DMS153 treated with DMSO at 0.1 percent for 48 hours (cell line): ENCODE measurements around the gene CAPN10.
A peak's percentile ranks its signal among the peaks of the same experiment; 100 is the strongest.

Experiments
- DNase-seq: peaks from one replicate; lab custom pipeline; 2025; ENCODE audit not compliant: unreplicated experiment; lab: John Stamatoyannopoulos, UW

The CAPN10 gene

DNA sequence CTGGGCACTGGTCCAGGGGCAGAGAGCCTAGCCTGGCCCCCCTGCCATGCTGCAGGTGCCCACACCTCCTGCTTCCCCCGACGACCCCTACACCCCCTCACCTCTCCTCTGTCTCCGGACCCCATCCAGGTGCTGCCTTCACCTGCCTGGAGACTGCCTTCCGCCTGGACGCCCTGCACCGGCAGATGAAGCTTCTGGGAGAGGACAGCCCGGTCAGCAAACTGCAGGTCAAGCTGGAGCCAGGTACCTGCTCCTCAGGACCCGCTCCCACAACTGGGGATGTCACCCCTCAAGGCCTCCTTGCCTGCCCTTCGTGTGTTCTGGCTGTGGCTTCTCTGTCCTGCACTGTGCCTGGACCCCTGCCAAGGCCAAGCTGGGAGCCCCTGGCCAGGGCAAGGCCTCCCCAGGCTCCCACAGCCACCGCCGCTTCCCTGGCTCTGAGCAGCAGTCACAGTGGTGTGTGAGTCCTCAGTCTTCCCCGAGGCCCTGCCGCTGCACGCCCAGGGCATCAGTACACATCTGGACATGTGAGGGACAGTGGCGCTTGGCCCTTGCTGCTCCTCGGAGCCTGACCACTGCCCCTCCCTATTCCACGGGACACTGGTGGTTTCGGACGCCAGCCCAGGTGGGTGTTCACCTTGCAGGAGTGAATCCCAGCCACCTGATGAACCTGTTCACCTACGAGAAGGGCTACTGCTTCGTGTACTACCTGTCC, 12.0 kb upstream of the CAPN10 start:
- DNase-seq, result no peak

DNA sequence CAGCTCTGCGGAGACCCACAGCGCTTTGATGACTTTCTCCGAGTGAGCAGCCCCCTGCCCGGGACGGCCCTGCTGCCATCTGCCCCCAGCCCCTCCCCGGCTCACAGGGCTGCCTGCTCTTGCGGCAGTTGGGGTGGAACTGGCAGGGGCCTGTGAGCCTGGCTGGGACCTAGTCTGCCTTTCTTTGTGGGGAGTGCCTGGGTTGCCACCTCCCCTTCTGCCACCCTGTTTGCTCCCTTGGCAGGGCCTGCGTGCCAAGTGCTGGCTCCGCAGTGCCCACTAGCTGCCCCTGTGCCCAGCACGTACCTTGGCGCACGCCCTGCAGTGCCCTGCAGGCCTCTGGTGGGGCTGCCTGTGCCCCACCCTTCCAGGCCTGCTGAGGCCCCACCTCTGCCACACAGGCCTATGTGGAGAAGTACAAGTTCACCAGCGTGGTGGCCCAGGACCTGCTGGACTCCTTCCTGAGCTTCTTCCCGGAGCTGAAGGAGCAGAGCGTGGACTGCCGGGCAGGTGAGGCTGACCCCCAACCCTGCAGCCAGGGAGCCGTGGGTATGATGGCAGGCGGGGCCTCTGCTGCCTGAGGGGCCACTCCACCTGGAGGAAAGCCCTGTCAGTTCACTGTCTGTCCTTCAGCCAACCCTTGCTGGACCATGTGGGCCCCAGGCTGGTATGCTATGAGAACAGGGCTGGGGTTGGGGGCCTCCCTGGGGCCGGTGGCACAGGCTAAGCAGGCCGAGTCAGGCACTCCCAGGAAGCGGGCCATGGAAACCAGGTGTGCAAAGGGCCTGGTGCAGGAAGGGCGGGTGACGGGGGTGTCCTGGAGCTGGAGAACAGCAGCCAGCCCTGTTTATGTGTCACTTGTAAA, 11.2 kb upstream of the CAPN10 start:
- DNase-seq, result no peak

- DNase-seq, result no peak
Observed at GRCh38 chr2:240576036-240576435, 10.5 kb upstream of the CAPN10 start.

GRCh38 chr2:240576436-240577205, 9.9 kb upstream of the CAPN10 start:
- no peak for DNase-seq

DNA sequence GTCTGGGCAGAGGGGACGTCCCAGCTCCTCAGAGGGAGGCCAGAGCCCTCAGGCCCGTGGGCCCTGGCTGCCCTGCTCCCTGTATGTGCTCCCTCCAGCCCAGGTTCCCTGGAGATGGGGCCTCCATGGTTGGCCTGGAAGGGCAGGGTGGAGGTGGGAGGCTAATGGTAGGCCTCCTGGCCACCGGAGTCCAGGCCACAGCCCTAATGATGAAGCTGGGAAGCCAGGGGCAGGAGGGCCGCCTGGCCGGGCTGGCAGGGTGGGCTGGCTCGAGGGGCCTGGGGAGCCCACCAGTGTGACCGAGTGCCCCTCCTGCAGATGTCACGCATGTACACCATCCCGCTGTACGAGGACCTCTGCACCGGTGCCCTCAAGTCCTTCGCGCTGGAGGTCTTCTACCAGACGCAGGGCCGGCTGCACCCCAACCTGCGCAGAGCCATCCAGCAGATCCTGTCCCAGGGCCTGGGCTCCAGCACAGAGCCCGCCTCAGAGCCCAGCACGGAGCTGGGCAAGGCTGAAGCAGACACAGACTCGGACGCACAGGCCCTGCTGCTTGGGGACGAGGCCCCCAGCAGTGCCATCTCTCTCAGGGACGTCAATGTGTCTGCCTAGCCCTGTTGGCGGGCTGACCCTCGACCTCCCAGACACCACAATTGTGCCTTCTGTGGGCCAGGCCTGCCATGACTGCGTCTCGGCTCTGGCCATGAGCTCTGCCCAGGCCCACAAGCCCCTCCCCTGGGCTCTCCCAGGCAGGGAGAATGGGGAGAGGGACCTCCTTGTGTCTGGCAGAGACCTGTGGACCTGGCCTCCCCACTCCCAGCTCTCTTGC, 9.0 kb upstream of the CAPN10 start:
- no peak for DNase-seq

DNA sequence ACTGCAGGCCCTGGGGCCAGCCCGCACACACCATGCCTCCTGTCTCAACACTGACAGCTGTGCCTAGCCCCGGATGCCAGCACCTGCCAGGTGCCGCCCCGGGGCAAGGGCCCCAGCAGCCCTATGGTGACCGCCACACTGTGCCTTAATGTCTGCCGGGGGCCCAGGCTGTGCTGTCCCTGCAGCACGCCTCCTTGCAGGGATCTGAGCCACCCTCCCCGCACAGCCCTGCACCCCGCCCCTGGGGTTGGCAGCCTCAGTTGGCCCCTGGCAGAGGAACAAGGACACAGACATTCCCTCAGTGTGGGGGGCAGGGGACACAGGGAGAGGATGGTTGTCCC, 8.5 kb upstream of the CAPN10 start:
- DNase-seq, result no peak

DNA sequence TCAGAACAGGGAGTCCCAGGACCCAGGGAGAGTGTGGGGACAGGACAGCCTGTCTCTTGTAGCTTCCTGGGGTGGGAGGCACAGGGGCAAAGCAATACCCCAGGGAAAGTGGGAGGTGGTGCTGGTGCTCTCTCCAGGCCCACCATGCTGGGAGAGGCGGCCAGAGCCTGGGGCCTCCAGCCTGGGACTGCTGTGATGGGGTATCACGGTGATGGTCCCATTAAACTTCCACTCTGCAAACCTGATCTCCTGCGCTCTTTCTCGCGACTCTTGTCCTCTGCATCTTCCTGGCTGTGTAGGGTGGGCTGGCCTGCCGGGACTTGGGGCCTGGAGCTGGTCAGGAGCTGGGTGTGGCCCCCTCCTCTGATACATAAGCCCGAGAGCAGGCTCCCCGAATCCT, 8.0 kb upstream of the CAPN10 start:
- DNase-seq, result no peak

DNA sequence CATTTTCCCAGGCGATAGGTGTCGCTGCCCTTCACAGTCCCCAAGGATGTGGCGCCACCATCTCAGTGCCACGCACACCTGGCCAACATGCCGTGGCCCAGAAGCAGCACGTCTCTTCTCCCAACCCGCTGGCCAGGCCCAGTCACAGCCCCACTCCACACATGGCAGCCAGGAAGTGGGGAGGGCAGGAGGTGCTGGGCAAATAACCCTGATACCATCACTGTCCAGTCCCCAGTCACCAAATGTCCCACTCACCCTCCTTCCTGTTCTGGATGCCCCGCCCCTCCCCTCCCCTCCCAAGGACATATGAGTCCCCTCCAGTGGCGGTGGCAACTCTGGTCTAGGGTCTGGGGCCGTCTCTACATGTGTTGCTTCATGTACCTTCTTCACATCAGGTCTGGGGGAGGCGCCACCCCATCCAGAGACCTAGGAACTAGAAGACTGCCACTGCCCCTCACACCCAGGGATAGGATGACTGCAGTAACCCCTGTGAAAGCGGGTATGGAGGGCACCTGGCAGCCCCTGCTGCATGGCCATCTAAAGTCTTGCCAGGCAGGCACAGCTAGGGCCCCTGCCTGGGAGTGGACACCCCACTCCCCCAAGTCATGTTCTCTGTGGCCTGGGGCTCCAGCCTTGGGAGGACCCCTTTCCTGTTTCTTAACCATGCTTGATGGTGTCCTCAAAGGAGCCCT, 7.3 kb upstream of the CAPN10 start:
- DNase-seq, result no peak

DNA sequence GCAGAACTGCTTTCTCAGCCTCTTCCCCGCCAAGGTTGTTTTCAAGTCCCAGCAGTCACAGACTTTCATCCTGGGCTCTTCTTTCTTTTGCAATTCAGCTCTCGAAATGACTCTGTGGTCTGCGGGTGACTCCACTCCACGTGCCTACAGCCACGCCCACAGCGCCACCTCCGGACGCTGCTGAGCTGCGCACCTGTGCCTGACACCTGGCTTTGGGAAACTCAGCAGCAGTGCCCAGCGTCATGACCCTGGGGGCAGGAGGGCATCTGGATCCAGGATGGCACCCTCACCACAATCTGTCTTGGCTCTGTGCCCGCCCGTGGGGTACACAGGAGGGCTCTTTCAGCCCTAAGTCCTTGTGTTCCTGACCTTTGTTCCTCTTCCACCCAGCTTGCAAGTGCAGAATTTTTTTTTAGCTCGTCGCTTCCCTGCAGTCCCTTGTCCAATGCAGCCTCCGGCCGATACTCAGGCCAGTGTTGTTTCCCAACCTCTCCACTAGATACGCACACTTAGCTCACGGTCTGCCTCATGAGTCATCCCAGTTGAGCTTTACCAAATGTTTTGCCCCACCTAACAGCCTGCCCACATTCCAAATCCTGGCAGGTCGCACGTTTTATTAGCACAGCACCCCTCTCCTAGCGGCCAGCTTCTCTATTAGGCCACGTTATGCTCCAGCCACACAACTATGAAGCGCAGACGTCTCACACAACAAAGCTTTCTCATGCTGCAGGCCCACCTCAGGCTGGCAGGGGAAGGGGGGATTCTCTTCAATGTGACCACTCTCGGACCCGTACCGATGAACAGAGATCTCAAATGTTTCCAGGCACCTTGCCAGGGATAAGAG, 6.5 kb upstream of the CAPN10 start:
- peak; percentile 4 for DNase-seq

DNA sequence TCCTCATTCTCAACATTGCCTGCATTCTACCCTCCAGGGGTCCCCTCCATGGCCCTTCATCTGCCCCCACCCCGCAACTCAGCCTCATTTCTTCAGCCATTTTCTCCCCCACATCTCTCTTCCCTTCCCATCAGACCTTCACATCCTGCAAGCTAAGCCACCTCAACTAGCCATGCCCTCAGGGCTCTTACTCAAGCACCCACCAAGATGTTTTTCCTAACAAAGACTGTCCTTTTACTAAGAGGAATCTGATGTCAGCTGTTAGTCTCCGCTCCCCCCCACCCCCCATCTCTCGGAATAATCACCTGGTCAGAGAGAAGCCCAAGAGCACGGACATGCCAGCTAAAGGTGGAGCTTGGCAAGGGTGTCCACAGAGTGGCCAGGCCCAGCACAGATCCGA, 4.7 kb upstream of the CAPN10 start:
- DNase-seq, result no peak

DNA sequence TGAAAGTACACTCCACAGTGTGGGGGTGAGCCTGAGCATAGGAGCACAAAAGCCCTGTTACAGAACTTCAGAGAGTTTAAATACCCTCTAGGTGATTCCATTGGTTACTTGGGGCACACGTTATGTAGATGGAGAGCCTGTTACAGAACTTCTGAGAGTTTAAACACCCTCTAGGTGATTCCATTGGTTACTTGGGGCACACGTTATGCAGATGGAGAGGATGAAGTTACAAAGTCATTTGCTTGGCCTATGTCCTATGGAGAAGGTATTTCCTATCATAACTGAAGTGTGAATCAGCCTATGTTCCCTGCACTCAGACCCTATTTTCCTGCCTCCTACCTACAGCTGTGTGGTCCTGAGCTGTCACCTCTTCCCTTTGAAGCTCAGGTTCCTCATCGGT, 3.8 kb upstream of the CAPN10 start:
- DNase-seq, result no peak

DNA sequence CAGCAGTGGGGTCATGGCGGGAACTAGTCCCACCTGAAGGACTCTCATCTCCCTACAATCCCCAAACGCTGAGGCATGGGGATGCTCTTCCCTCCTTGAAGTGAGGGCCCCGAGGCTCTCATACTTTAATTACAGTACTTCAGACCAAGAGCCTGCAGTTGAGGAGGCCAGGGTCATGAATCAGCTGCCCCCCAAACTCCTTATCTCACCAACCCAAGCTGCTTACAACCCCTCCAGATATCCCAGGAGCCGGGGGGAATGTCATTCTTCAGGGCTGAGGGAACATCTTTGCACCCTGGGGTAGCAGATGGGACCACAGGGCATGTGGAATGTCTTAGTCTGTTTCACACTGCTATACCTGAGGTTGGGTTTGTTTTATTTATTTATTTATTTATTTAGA, 2.8 kb upstream of the CAPN10 start:
- DNase-seq, result no peak

- DNase-seq, result no peak
Observed at GRCh38 chr2:240584486-240585031, 2.0 kb upstream of the CAPN10 start.

DNA sequence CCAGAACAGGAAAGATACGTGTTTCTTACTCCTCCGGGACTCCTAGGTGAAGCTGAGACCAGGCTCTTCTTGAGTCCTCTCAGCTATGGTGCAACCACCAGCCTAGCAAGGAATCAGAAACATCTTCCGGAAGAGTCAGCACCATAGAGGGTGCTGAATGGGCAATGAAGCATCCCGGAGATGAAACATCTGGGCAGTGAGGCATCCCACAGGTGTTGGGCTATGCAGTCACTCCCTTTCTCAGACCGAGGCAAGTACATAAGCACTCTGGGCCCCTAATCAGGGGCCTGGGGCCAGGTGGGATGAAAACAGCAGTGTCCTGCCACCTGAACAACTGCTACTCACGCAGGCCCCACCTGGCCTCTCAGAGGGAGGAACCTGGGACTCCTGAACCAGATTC, 1.4 kb upstream of the CAPN10 start:
- no peak for DNase-seq

GRCh38 chr2:240585681-240586197, 795 bp upstream of the CAPN10 start:
- no peak for DNase-seq

DNA sequence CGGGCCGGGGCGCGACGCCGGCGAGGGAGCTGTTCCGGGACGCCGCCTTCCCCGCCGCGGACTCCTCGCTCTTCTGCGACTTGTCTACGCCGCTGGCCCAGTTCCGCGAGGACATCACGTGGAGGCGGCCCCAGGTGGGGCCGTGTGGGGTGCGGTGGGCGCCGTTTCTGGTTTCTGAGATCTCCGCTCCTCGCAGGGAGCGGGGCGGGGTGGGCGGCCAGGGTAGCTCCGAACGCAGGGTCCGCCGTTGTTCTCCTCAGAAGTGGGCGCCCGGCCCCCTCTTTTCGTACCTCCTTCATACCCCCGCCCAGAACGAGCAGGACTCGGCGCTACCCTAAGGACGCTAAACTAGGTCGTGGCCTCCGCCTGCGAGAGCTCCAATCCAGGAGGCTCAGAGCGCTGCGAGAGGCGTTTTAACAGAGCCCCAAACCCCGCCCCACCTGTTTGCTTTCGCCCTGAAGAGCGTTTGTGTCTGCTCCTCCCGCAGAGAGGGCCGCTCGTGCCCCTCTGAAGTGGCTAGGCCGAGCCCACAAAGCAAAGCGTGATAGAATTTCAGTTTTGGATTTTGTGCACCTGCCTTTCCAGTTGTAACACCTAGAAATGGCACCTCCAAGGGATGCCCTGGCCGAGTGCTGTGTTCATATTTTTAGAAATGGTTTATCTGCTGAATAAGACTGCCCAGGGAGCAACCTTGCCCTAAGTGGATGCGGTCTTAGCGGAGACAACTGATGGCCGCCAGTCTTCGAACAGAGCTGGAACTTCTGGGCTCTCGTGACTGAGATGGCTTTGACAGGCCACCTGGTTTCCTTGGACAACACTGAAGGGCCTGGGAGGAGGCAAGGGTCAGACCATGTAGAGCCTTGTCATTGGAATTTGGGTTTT, 626 bp downstream of the CAPN10 start:
- no peak for DNase-seq

- DNase-seq, result no peak
Observed at GRCh38 chr2:240588006-240588655, 1.6 kb downstream of the CAPN10 start.

GRCh38 chr2:240588669-240589068, 2.1 kb downstream of the CAPN10 start:
- DNase-seq, result no peak
